Panc1 (cell line): ENCODE measurements around the gene OAF. TPM values are rescaled to one million over a fixed set of nuclear protein-coding genes. Genes with fewer than 3 reads are reported as not detected.
"Not testable (repeated sequence)": the region's sequence is repeated elsewhere in the genome, so short reads cannot be mapped to it uniquely, and the experiment has no call there.

Experiments
- ATAC-seq: fragments of 200-7000 bp; cut with Tn5 transposase; 2 replicates; pipeline ENCODE4 v1.9.1; 2020; ENCODE audit warnings: mild to moderate bottlenecking, moderate library complexity
- BruUV-seq: library from RNA; stranded (reverse); fragments of 400-500 nt; replicated peaks from 2 replicates; lab custom pipeline; 2021; lab: Mats Ljungman, UMichigan
- CTCF ChIA-PET: fragments of 300-600 bp; sonication (Branson Sonifier 250); formaldehyde crosslinking; loops from one replicate; lab custom pipeline; 2022; ENCODE audit warnings: antibody characterized with exemption; lab: Charles Lee
- POLR2A ChIA-PET: fragments of 300-600 bp; sonication (Branson Sonifier 250); formaldehyde crosslinking; loops from one replicate; lab custom pipeline; 2022; ENCODE audit warnings: antibody characterized with exemption; lab: Charles Lee
- DNase-seq: peaks from one replicate; pipeline ENCODE4 v3.0.0-alpha.2; 2010; ENCODE audit warnings: low read depth, low spot score
- H3K27ac ChIP-seq: 2 replicates; pipeline ENCODE4 v1.5.1; 2011; ENCODE audit warnings: mild to moderate bottlenecking, low read length, inconsistent platforms
- H3K27me3 ChIP-seq: fragments of 200-500 bp; sonication (Bioruptor generic); 2 replicates; pipeline ENCODE4 v1.6.0; 2014; ENCODE audit warnings: low read length, inconsistent platforms; ENCODE audit not compliant: control insufficient read depth, insufficient read depth
- H3K36me3 ChIP-seq: fragments of 200-500 bp; sonication (Bioruptor generic); 2 replicates; pipeline ENCODE4 v1.5.1; 2014; ENCODE audit warnings: inconsistent platforms, mild to moderate bottlenecking, low read length, moderate library complexity; ENCODE audit not compliant: control insufficient read depth, insufficient read depth
- H3K4me1 ChIP-seq: 2 replicates; pipeline ENCODE4 v1.5.1; 2011; ENCODE audit warnings: inconsistent platforms, mild to moderate bottlenecking, low read length, moderate library complexity; ENCODE audit not compliant: control insufficient read depth, insufficient read depth
- H3K4me3 ChIP-seq, 2 experiments: 2 replicates each; pipeline ENCODE4 v1.5.1; 2011 to 2012; ENCODE audit warnings: low read depth in 2 of 2, low read length in 2 of 2, mild to moderate bottlenecking in 2 of 2, inconsistent platforms in 1 of 2, moderate library complexity in 1 of 2
- H3K9me3 ChIP-seq: fragments of 200-500 bp; sonication (Bioruptor generic); 2 replicates; pipeline ENCODE4 v1.5.1; 2014; ENCODE audit warnings: low read depth, mild to moderate bottlenecking, inconsistent platforms, low read length, moderate library complexity; ENCODE audit not compliant: control insufficient read depth, insufficient read depth
- CTCF ChIP-seq: fragments of 450-650 bp; IDR thresholded peaks from 2 replicates; pipeline ENCODE4 v1.5.1; 2017; ENCODE audit warnings: mild to moderate bottlenecking
- POLR2AphosphoS5 ChIP-seq: IDR thresholded peaks from 2 replicates; pipeline ENCODE4 v1.6.1; 2012; ENCODE audit warnings: mild to moderate bottlenecking, low read depth, low read length, moderate library complexity
- REST ChIP-seq, 2 experiments: IDR thresholded peaks; 2 replicates each; pipeline ENCODE4 v1.6.1; 2011 to 2012; ENCODE audit warnings: low read depth in 2 of 2, control low read depth in 1 of 2, low read length in 1 of 2, mild to moderate bottlenecking in 1 of 2, moderate library complexity in 1 of 2; ENCODE audit not compliant: insufficient read depth in 1 of 2
- SIN3A ChIP-seq: IDR thresholded peaks from 2 replicates; pipeline ENCODE4 v1.6.1; 2012; ENCODE audit warnings: low read depth, mild to moderate bottlenecking, low read length, moderate library complexity, borderline replicate concordance; ENCODE audit not compliant: insufficient read depth
- TCF7L2 ChIP-seq: IDR thresholded peaks from 2 replicates; pipeline ENCODE4 v1.6.1; 2011; ENCODE audit warnings: mild to moderate bottlenecking, low read depth, low read length, inconsistent platforms
- in situ Hi-C: cut with HindIII; loops from 2 replicates; pipeline ENCODE4 v1.10.0; 2016; ENCODE audit warnings: low sequenced_read_pairs, low pct_unique_long_range_greater_than_20kb
- intact Hi-C: fragments of 100-400 bp; cut with micrococcal nuclease; formaldehyde crosslinking; loops from one replicate; pipeline ENCODE4 v1.10.0; 2022; ENCODE audit not compliant: unreplicated experiment
- total RNA-seq: library from RNA; stranded (reverse); gene quantifications from one replicate; pipeline ENCODE4 v1.2.1, GENCODE V29; 2021; ENCODE audit not compliant: unreplicated experiment

OAF gene
- total RNA-seq, 1 experiment from 2014 or later, result 13.7 TPM

- no peak for DNase-seq
These were observed 62.6 kb downstream of the OAF start for GRCh38 chr11:120273432-120273831.

GRCh38 chr11:120273956-120274355 is 63.1 kb downstream of the OAF start:
- H3K27ac ChIP-seq, DNase-seq, in situ Hi-C loops, H3K36me3 ChIP-seq, H3K4me3 ChIP-seq, BruUV-seq, POLR2A ChIA-PET, intact Hi-C loops, ATAC-seq, H3K4me1 ChIP-seq, H3K9me3 ChIP-seq: not testable (repeated sequence)
- CTCF ChIA-PET, result interaction anchor here (0.6 kb wide), 1 partner anchor 46 kb away, joined by 3 read pairs; no protein-coding TSS in a partner anchor
- H3K27me3 ChIP-seq, result peaks cover 10% of the 10 kb centered on the region

More at GRCh38 chr11:120273432-120273831, 62.6 kb downstream of the OAF start:
- Histone ChIP-seq H3K27me3 (peaks cover 12% of the 10 kb centered on the region), H3K27ac (no peak overlapping the region), H3K9me3 (no peaks in the 10 kb centered on the region), H3K4me1 (no peaks in the 10 kb centered on the region), H3K36me3 (no peaks in the 10 kb centered on the region), H3K4me3 (no peak overlapping the region)
- intact Hi-C loops, result no loop called here
- ChIA-PET CTCF (no interaction called here), POLR2A (no interaction called here)
- in situ Hi-C loops, result no loop called here
- ATAC-seq, result no peak
- BruUV-seq, result no TSS peak
- TF ChIP-seq TCF7L2, result no peak
- no peak for TF ChIP-seq POLR2AphosphoS5
- no peak for TF ChIP-seq CTCF
- TF ChIP-seq SIN3A, result no peak
- no peak for TF ChIP-seq REST (IDR thresholded peaks at IDR 0.05; ENCODE audit: insufficient read depth in 1 of 2, low read depth in 2 of 2, low read length in 1 of 2)

GRCh38 chr11:120279502-120279901 is 68.7 kb downstream of the OAF start:
- in situ Hi-C loops (no loop called here), intact Hi-C loops (no loop called here)
- ChIA-PET CTCF (no interaction called here), POLR2A (no interaction called here)
- BruUV-seq, result no TSS peak
- ATAC-seq (no peak), DNase-seq (no peak)
- H3K4me3 ChIP-seq, result no peak overlapping the region
- H3K27me3 ChIP-seq, result no peaks in the 10 kb centered on the region
- no peaks in the 10 kb centered on the region for H3K36me3 ChIP-seq
- TF ChIP-seq SIN3A, result no peak
- no peak for TF ChIP-seq TCF7L2
- no peak for TF ChIP-seq POLR2AphosphoS5
- no peak for TF ChIP-seq REST (IDR thresholded peaks at IDR 0.05; ENCODE audit: insufficient read depth in 1 of 2, low read depth in 2 of 2, low read length in 1 of 2)
- TF ChIP-seq CTCF, result no peak
- no peaks in the 10 kb centered on the region for H3K9me3 ChIP-seq
- 0 out of 2 replicates have a peak, but pooled peaks cover 4% of the 10 kb centered on the region for H3K4me1 ChIP-seq
- no peak overlapping the region for H3K27ac ChIP-seq
